SK-N-SH (cell line): ENCODE results near the gene HK1. TPM values are rescaled to one million over a fixed set of nuclear protein-coding genes. Genes with fewer than 3 reads are reported as not detected.

Experiments used
- CTCF ChIA-PET: fragments of 300-600, 350-600 bp; formaldehyde crosslinking; extraction: SDS; loops from one replicate; lab custom pipeline; 2021; lab: Yijun Ruan, JAX
- POLR2A ChIA-PET: fragments of 350-600 bp; sonication (Branson Sonifier 250); formaldehyde crosslinking; extraction: SDS; loops from one replicate; lab custom pipeline; 2020; ENCODE audit warnings: antibody characterized with exemption, inconsistent platforms; lab: Yijun Ruan, JAX
- DNase-seq: peaks from one replicate; pipeline ENCODE4 v3.0.0; 2012
- H2AFZ ChIP-seq: fragments of 200-600 bp; sonication (generic); 2 replicates; pipeline ENCODE4 v1.8.1; 2016; ENCODE audit warnings: antibody characterized with exemption, mild to moderate bottlenecking, low read depth
- H3F3A ChIP-seq: fragments of 200-600 bp; sonication (generic); replicated peaks from 2 replicates; pipeline ENCODE3; 2016; ENCODE audit warnings: antibody characterized with exemption, mild to moderate bottlenecking; ENCODE audit not compliant: insufficient read depth
- H3K27ac ChIP-seq, 2 experiments: fragments of 200-500 bp in 1 of 2; fragments of 200-600 bp in 1 of 2; sonication (Bioruptor generic) in 1 of 2; sonication (generic), shearing (Covaris generic) in 1 of 2; 2 replicates each; pipeline versions ENCODE4 v1.5.1 to v1.6.1; 2014 to 2016; ENCODE audit warnings: low read depth in 2 of 2, inconsistent platforms in 1 of 2, low read length in 1 of 2, mild to moderate bottlenecking in 1 of 2, mixed read lengths in 1 of 2
- H3K27me3 ChIP-seq: fragments of 200-600 bp; sonication (generic), shearing (Covaris generic); 2 replicates; pipeline ENCODE4 v1.6.1; 2016; ENCODE audit warnings: mixed run types; ENCODE audit not compliant: insufficient read depth
- H3K36me3 ChIP-seq, 2 experiments: fragments of 200-500 bp in 1 of 2; fragments of 200-600 bp in 1 of 2; sonication (Bioruptor generic) in 1 of 2; sonication (generic) in 1 of 2; replicated peaks in 1 of 2; 2 replicates each; pipeline versions ENCODE3 to v1.5.1; 2014 to 2016; ENCODE audit warnings: low read length in 1 of 2, mild to moderate bottlenecking in 1 of 2; ENCODE audit not compliant: insufficient read depth in 2 of 2, control insufficient read depth in 1 of 2
- H3K4me1 ChIP-seq, 2 experiments: fragments of 200-500 bp in 1 of 2; fragments of 200-600 bp in 1 of 2; sonication (Bioruptor generic) in 1 of 2; sonication (generic), shearing (Covaris generic) in 1 of 2; 2 replicates each; pipeline versions ENCODE4 v1.5.1 to v1.6.1; 2014 to 2016; ENCODE audit warnings: low read depth in 1 of 2, low read length in 1 of 2, mixed run types in 1 of 2; ENCODE audit not compliant: insufficient read depth in 2 of 2, control insufficient read depth in 1 of 2
- H3K4me2 ChIP-seq: fragments of 200-600 bp; sonication (generic), shearing (Covaris generic); 2 replicates; pipeline ENCODE4 v1.6.1; 2017; ENCODE audit warnings: mixed run types
- H3K4me3 ChIP-seq, 2 experiments: fragments of 200-500 bp in 1 of 2; fragments of 200-600 bp in 1 of 2; sonication (Bioruptor generic) in 1 of 2; sonication (generic), shearing (Covaris generic) in 1 of 2; 2 replicates each; pipeline versions ENCODE4 v1.5.1 to v1.8.1; 2014 to 2016; ENCODE audit warnings: low read depth in 2 of 2, inconsistent platforms in 1 of 2, low read length in 1 of 2, mild to moderate bottlenecking in 1 of 2, mixed read lengths in 1 of 2, moderate library complexity in 1 of 2
- H3K79me2 ChIP-seq: fragments of 200-600 bp; sonication (generic); 2 replicates; pipeline ENCODE4 v1.8.1; 2017; ENCODE audit warnings: mild to moderate bottlenecking; ENCODE audit not compliant: insufficient read depth
- H3K9ac ChIP-seq: fragments of 200-600 bp; sonication (generic); 2 replicates; pipeline ENCODE4 v1.6.1; 2017; ENCODE audit warnings: mixed run types
- H3K9me2 ChIP-seq: fragments of 200-600 bp; sonication (generic); 2 replicates; pipeline ENCODE4 v1.6.1; 2017; ENCODE audit warnings: mixed run types
- H3K9me3 ChIP-seq: fragments of 200-600 bp; sonication (generic); 2 replicates; pipeline ENCODE4 v1.6.1; 2017; ENCODE audit warnings: mixed run types, mild to moderate bottlenecking, moderate library complexity
- H4K20me1 ChIP-seq: fragments of 200-600 bp; sonication (generic); 2 replicates; pipeline ENCODE4 v1.6.1; 2017; ENCODE audit warnings: mild to moderate bottlenecking, mixed run types; ENCODE audit not compliant: insufficient read depth
- CHD2 ChIP-seq: fragments of 150-350 bp; IDR thresholded peaks from 2 replicates; pipeline ENCODE4 v1.6.1; 2018; ENCODE audit warnings: low read length; ENCODE audit not compliant: partially characterized antibody
- ELF1 ChIP-seq: IDR thresholded peaks from 2 replicates; pipeline ENCODE4 v1.4.0; 2012
- EP300 ChIP-seq, 2 experiments: IDR thresholded peaks; 2 replicates each; pipeline versions ENCODE4 v1.4.0 to v1.6.1; 2012; ENCODE audit warnings: borderline replicate concordance in 1 of 2, low read depth in 1 of 2, low read length in 1 of 2
- FOXM1 ChIP-seq: IDR thresholded peaks from 2 replicates; pipeline ENCODE4 v1.4.0; 2012; ENCODE audit warnings: low read depth, mild to moderate bottlenecking
- GABPA ChIP-seq: IDR thresholded peaks from 2 replicates; pipeline ENCODE4 v1.4.0; 2012; ENCODE audit warnings: low read depth, mild to moderate bottlenecking
- GATA2 ChIP-seq: sonication (generic); formaldehyde crosslinking; IDR thresholded peaks from 2 replicates; pipeline ENCODE4 v1.5.0; 2020; ENCODE audit warnings: mild to moderate bottlenecking, missing genetic modification reagents
- PBX3 ChIP-seq: IDR thresholded peaks from 2 replicates; pipeline ENCODE4; 2012
- POLR2AphosphoS5 ChIP-seq: IDR thresholded peaks from 2 replicates; pipeline ENCODE4 v1.6.1; 2012; ENCODE audit warnings: low read depth, low read length
- RAD21 ChIP-seq: IDR thresholded peaks from 2 replicates; pipeline ENCODE4 v1.6.1; 2012; ENCODE audit warnings: mild to moderate bottlenecking, low read length
- RCOR1 ChIP-seq: fragments of 150-350 bp; IDR thresholded peaks from 2 replicates; pipeline ENCODE4 v1.6.1; 2017; ENCODE audit warnings: antibody characterized with exemption, low read length
- RFX5 ChIP-seq: IDR thresholded peaks from 2 replicates; pipeline ENCODE4 v1.6.1; 2012; ENCODE audit warnings: mild to moderate bottlenecking, improper control_type of control experiment, low read length
- SIN3A ChIP-seq: IDR thresholded peaks from 2 replicates; pipeline ENCODE4 v1.6.1; 2012; ENCODE audit warnings: low read depth, mild to moderate bottlenecking, low read length, moderate library complexity, borderline replicate concordance
- SMC3 ChIP-seq: IDR thresholded peaks from 2 replicates; pipeline ENCODE4 v1.6.1; 2012; ENCODE audit warnings: low read depth, low read length, improper control_type of control experiment
- TCF12 ChIP-seq: IDR thresholded peaks from 2 replicates; pipeline ENCODE4 v1.4.0; 2012
- USF2 ChIP-seq: fragments of 150-350 bp; IDR thresholded peaks from 2 replicates; pipeline ENCODE4 v1.6.1; 2017; ENCODE audit warnings: antibody characterized with exemption, low read length, low read depth, borderline replicate concordance
- YY1 ChIP-seq: IDR thresholded peaks from 2 replicates; pipeline ENCODE4 v1.4.0; 2012; ENCODE audit warnings: low read depth, mild to moderate bottlenecking
- WGBS: methylation state at CpG from one replicate; pipeline ENCODE4 v1.1.6; 2017; ENCODE audit warnings: low lambda C conversion rate; 5-methylcytosine and 5-hydroxymethylcytosine counted together
- polyA plus RNA-seq, 3 experiments: library from polyadenylated mRNA; depleted of rRNA; stranded (reverse); fragments of >200 nt; gene quantifications; 2 replicates each; pipeline ENCODE4 v1.2.3, GENCODE V29; 2012
- TF ChIP-seq, protein P1 (sequence below): fragments of 200-600 bp; sonication (generic); IDR thresholded peaks from 2 replicates; pipeline ENCODE4 v1.6.1; 2017; ENCODE audit warnings: antibody characterized with exemption, mild to moderate bottlenecking, moderate library complexity
- TF ChIP-seq, protein P2 (sequence below): fragments of 150-350 bp; IDR thresholded peaks from 2 replicates; pipeline ENCODE4 v1.6.1; 2016; ENCODE audit warnings: mild to moderate bottlenecking, low read depth, low read length
- TF ChIP-seq, protein P3 (sequence below): IDR thresholded peaks from 2 replicates; pipeline ENCODE4 v1.4.0; 2012; ENCODE audit warnings: low read depth

The HK1 gene
- polyA plus RNA-seq, 1 of the 3 experiments (the other 2 are of a cell fraction), result 38.7 TPM

DNA sequence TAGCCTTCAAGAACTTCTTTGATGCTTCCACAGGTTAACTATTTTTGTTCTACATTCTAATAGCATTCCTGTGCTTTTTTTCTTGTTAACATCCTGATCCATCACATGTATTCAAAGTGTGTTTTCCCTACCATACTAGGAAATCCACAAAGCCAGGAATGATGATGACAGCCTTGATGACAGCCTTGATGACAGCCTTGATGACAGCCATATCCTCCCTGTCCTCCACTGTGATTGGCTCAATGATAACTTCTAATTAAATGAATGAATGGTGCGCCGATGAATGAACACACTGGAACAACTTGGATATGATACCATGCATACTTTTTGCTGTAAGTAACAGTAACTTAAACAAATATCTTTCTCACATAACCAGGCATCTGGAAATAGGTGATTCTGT lies 146.7 kb downstream of the HK1 start:
- CTCF ChIA-PET, result interaction anchor here (1.8 to 4.3 kb wide), 2 partner anchors 82 to 91 kb away, joined by 8 to 28 read pairs; no protein-coding TSS in a partner anchor
- no peaks in the 10 kb centered on the region for H3K4me1 ChIP-seq
- DNase-seq, result no peak
- H3K27ac ChIP-seq, result no peak overlapping the region
- no peaks in the 10 kb centered on the region for H3K9me2 ChIP-seq
- no peaks in the 10 kb centered on the region for H4K20me1 ChIP-seq
- no peaks in the 10 kb centered on the region for H3K79me2 ChIP-seq
- TF ChIP-seq POLR2AphosphoS5 (no peak), RAD21 (no peak), SMC3 (no peak), SIN3A (no peak), RCOR1 (no peak), RFX5 (no peak), TCF12 (no peak), YY1 (no peak), FOXM1 (no peak), ELF1 (no peak), EP300 (IDR thresholded peaks at IDR 0.05; ENCODE audit: borderline replicate concordance in 1 of 2, low read depth in 1 of 2, low read length in 1 of 2) (no peak), GABPA (no peak), GATA2 (CRISPR knock-in tag) (no peak), CHD2 (no peak), PBX3 (no peak), USF2 (no peak)
- TF ChIP-seq, protein P1, sequence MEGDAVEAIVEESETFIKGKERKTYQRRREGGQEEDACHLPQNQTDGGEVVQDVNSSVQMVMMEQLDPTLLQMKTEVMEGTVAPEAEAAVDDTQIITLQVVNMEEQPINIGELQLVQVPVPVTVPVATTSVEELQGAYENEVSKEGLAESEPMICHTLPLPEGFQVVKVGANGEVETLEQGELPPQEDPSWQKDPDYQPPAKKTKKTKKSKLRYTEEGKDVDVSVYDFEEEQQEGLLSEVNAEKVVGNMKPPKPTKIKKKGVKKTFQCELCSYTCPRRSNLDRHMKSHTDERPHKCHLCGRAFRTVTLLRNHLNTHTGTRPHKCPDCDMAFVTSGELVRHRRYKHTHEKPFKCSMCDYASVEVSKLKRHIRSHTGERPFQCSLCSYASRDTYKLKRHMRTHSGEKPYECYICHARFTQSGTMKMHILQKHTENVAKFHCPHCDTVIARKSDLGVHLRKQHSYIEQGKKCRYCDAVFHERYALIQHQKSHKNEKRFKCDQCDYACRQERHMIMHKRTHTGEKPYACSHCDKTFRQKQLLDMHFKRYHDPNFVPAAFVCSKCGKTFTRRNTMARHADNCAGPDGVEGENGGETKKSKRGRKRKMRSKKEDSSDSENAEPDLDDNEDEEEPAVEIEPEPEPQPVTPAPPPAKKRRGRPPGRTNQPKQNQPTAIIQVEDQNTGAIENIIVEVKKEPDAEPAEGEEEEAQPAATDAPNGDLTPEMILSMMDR, result no peak
- TF ChIP-seq, protein P2, sequence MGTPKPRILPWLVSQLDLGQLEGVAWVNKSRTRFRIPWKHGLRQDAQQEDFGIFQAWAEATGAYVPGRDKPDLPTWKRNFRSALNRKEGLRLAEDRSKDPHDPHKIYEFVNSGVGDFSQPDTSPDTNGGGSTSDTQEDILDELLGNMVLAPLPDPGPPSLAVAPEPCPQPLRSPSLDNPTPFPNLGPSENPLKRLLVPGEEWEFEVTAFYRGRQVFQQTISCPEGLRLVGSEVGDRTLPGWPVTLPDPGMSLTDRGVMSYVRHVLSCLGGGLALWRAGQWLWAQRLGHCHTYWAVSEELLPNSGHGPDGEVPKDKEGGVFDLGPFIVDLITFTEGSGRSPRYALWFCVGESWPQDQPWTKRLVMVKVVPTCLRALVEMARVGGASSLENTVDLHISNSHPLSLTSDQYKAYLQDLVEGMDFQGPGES, result no peak
- TF ChIP-seq, protein P3, sequence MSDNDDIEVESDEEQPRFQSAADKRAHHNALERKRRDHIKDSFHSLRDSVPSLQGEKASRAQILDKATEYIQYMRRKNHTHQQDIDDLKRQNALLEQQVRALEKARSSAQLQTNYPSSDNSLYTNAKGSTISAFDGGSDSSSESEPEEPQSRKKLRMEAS, result no peak
- H2AFZ ChIP-seq, result no peak overlapping the region
- no peaks in the 10 kb centered on the region; the same call in 1 of the 2 replicates for H3K27me3 ChIP-seq
- no peaks in the 10 kb centered on the region for H3K9me3 ChIP-seq
- no peaks in the 10 kb centered on the region for H3K36me3 ChIP-seq
- H3K9ac ChIP-seq, result no peak overlapping the region
- H3K4me2 ChIP-seq, result no peak overlapping the region
- WGBS, result 79% methylated on average over 2 of the region's 2 CpGs
- no peak overlapping the region for H3K4me3 ChIP-seq
- POLR2A ChIA-PET, result no interaction called here
- H3F3A ChIP-seq, result no peaks in the 10 kb centered on the region
